NT2/D1 (cell line): Measurements from ENCODE around the gene CLDN19.

Experiments
- YY1 ChIP-seq: IDR thresholded peaks from 2 replicates; pipeline ENCODE4 v1.6.1; 2011; ENCODE audit not compliant: insufficient read length, insufficient read depth
- ZNF274 ChIP-seq: IDR thresholded peaks from 2 replicates; pipeline ENCODE4 v1.6.1; 2011; ENCODE audit warnings: mild to moderate bottlenecking, low read depth, low read length

DNA sequence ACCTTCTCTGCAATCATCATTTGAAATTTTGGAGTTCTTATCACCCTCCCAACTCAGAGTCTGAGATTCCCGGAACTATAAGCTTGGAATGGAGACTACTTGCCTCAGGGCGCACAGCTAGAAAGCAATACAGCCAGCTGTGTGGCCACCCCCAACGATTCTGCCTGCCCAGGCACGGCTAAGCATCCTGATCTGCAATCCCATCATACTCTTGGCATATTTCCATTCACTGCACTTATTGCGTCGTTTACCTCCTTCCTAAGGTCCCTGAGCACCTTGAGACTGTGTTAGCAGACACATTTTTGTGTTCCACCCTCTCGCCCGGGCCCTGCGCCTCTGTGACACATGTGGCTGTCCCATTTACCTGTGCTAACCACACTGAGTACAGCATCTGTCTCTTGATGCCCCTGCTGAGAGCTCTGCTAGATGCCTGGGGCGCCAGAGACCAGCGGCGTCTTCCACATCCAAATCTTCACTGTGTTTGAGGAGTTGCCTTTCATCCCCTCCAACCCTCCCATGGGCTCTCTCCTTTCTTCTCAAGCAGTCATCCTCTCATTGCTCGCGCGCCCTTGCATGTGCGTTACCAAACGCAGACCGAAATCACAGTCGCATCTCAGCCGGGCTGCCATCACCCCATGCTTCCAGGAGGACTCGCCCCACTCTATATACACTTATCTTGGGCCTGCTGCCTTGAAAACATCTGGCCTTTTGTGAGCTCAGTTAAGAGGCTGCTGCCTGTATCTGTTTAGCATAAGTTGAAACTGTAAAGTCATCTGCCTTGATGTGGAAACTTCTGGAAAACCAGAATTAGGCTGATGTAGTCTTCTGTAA, 3.5 kb upstream of the CLDN19 start:
- TF ChIP-seq YY1, result no peak
- no peak for TF ChIP-seq ZNF274
